Endothelial cell of umbilical vein (primary cell): ENCODE measurements around the gene GRID1.

Source experiments
- CTCF ChIP-seq, 2 donors: IDR thresholded peaks; 1 replicate in 1 of 2; 2 replicates in 1 of 2; pipeline ENCODE4 v1.5.1; 2011; ENCODE audit warnings: low read length in 2 of 2, mild to moderate bottlenecking in 2 of 2, moderate library complexity in 2 of 2, control low read depth in 1 of 2, inconsistent platforms in 1 of 2, low read depth in 1 of 2; ENCODE audit not compliant: insufficient read depth in 1 of 2; ENCODE audit errors: extremely low read depth in 1 of 2
- EZH2 ChIP-seq: IDR thresholded peaks from 2 replicates; pipeline ENCODE4 v1.6.1; 2012; ENCODE audit warnings: borderline replicate concordance, low read depth, mild to moderate bottlenecking, moderate library complexity, low read length, inconsistent platforms; ENCODE audit not compliant: severe bottlenecking

- TF ChIP-seq EZH2 (no peak), CTCF (IDR thresholded peaks at IDR 0.05; ENCODE audit: extremely low read depth in 1 of 2, insufficient read depth in 1 of 2, low read depth in 1 of 2, low read length in 2 of 2) (no peak)
These were observed 343.3 kb downstream of the GRID1 start for GRCh38 chr10:86023336-86023735.
